ENCODE measurements around the gene ELMO2. TPM values are rescaled to one million over a fixed set of nuclear protein-coding genes. Genes with fewer than 3 reads are reported as not detected.

ELMO2 gene
- total RNA-seq, 6 experiments from 2014 or later: 14.9 to 22.9 (median 17.4) TPM

DNA sequence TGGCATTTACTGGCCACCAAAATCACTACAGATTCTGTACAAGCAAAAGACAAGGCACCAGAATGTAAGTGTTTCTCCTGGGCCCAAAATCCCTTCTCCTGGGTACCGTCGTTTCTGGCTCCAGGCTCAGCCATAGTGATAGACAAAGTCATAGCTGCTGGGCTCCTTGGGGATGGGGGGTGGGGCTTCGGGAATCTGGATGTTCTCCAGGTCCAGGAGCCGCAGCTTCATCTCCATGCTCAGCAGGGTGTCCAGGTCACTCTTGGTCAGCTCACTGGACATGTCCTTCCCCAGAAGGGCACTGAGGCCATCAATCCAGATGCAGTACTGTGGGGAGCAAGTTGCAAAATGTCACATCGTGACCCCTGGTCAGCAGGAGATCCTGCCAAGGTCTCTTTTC lies 39.2 kb downstream of the ELMO2 start:
- TF ChIP-seq, protein P1, sequence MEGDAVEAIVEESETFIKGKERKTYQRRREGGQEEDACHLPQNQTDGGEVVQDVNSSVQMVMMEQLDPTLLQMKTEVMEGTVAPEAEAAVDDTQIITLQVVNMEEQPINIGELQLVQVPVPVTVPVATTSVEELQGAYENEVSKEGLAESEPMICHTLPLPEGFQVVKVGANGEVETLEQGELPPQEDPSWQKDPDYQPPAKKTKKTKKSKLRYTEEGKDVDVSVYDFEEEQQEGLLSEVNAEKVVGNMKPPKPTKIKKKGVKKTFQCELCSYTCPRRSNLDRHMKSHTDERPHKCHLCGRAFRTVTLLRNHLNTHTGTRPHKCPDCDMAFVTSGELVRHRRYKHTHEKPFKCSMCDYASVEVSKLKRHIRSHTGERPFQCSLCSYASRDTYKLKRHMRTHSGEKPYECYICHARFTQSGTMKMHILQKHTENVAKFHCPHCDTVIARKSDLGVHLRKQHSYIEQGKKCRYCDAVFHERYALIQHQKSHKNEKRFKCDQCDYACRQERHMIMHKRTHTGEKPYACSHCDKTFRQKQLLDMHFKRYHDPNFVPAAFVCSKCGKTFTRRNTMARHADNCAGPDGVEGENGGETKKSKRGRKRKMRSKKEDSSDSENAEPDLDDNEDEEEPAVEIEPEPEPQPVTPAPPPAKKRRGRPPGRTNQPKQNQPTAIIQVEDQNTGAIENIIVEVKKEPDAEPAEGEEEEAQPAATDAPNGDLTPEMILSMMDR (IDR thresholded peaks at IDR 0.05): no peak
- no peak for TF ChIP-seq POLR2A (IDR thresholded peaks at IDR 0.05)
- Histone ChIP-seq H3K4me3 (no peak overlapping the region), H3K27me3 (no peaks in the 10 kb centered on the region), H3K9me3 (no peaks in the 10 kb centered on the region), H3K27ac (no peak overlapping the region), H3K4me1 (peaks cover 0 to 23% (median 2%) of the 10 kb centered on the region in 4 donors), H3K36me3 (peaks cover 0 to 51% (median 26%) of the 10 kb centered on the region in 4 donors)
- intact Hi-C loops (cut with DNase I): no loop called here
- no peak for ATAC-seq
- WGBS (ENCODE audit: insufficient coverage, low coverage, low lambda C conversion rate, missing lambda C conversion rate): 75% methylated on average over 2 of the region's 5 CpGs
- DNase-seq: no peak

DNA sequence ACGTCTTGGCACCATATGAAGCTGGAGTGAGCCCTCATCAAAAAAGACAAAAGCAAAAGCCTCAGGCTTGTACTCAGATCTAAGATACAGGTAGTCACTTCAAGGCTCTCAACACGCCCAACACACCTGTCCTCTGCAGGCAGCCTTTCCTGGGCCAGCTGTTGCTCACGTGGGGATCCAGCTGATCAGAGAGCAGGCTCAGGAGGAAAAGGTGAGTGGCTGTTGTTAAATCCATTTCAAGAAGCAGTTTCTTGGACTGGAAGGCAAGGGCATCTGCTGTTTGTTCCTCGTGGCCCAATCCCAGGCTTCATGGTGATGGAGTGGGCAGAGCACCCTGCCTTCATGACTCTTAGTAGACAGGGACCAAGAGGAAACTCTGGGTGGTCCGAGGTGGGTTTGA lies 39.6 kb downstream of the ELMO2 start:
- ATAC-seq: no peak
- Histone ChIP-seq H3K4me1 (peaks cover 0 to 25% (median 3%) of the 10 kb centered on the region in 4 donors), H3K27ac (no peak overlapping the region), H3K4me3 (no peak overlapping the region), H3K27me3 (no peaks in the 10 kb centered on the region), H3K9me3 (no peaks in the 10 kb centered on the region), H3K36me3 (peaks cover 0 to 47% (median 23%) of the 10 kb centered on the region in 4 donors)
- no peak for TF ChIP-seq POLR2A (IDR thresholded peaks at IDR 0.05)
- TF ChIP-seq, protein P1 (IDR thresholded peaks at IDR 0.05): no peak
- no peak for DNase-seq
- intact Hi-C loops (cut with DNase I): no loop called here
- WGBS (ENCODE audit: insufficient coverage, low coverage, low lambda C conversion rate, missing lambda C conversion rate): 68% methylated on average over 2 of the region's 5 CpGs

DNA sequence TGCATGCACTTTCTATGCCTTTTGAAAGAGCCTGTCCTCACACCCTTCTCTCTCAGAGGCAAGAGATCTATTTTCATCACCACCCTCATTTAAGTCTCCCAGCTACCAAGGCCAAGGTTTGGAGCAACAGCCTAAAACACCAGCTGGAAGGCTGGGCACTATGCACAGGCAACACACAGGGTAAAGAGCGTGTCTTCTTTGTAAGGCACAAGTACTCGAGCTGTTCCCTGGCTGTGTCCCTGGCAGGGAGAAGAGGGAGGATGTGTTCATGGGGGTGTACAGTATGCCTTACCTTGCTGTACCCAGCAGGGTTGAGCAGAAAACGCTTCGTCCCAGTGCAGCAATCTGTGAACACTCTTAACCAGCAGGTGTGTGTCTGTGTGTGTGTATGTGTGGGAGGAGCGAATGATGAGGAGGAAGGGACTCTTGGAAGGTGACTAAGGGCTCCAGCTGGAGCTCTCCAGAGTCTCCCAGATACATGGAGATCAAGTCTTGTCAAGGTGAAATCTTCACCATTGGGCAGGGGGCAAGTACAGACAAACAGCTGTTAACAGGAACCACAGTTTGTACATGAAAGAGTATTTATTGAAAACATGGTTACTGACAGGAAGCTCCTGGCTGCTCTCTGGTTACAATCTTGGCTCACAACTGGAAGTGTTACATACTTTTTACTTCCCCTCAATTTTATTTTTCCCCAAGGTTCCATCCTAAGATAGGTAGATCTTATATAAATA lies 40.8 kb downstream of the ELMO2 start:
- DNase-seq (no peak), ATAC-seq (no peak)
- Histone ChIP-seq H3K4me1 (peaks cover 0 to 25% (median 4%) of the 10 kb centered on the region in 4 donors), H3K4me3 (no peak overlapping the region), H3K27me3 (no peaks in the 10 kb centered on the region), H3K9me3 (no peaks in the 10 kb centered on the region), H3K27ac (no peak overlapping the region), H3K36me3 (peaks cover 0 to 36% (median 13%) of the 10 kb centered on the region in 4 donors)
- 86% methylated on average over 3 of the region's 5 CpGs for WGBS (ENCODE audit: insufficient coverage, low coverage, low lambda C conversion rate, missing lambda C conversion rate)
- intact Hi-C loops (cut with DNase I): no loop called here
- TF ChIP-seq, protein P1 (IDR thresholded peaks at IDR 0.05): no peak
- TF ChIP-seq POLR2A (IDR thresholded peaks at IDR 0.05): no peak

DNA sequence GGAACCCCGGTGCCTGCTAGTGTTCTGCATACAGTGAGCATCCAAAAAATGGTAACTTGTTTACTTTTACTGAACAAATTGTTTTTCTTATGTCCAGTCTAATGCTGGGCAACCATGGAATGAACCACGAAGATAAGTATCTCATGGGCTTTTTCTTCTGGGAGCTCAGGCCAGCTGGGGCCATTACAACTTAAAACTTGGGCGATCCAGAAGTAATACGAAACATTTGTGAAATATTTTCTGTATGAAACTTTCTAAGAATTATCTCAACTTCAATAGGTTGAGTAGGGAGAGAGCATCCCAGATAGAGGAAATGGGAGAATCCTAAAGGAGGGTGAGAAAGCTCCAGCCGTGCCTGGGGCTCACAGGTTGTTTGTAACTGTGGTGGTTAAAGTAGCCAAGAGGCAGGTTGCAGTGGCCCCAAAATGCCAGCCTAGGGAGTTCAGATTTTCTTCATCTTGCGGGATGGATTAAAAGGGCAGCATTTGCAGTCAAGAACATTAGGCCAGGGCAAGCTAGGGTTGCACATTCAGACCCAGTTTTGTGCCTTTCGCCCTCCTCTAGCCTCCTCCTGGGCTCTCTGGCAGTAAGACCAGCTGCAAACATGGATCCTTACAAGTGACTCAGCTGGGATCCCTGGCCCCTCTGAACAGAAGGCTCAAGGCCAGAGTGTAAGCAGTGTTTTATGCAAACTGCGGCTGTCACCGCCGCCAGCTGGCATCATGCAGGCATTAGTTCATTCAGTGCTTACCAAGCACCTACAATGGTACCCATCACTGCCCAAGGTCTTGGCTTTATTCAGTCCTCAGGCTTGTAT lies 41.5 kb downstream of the ELMO2 start:
- WGBS (ENCODE audit: insufficient coverage, low coverage, low lambda C conversion rate, missing lambda C conversion rate): 55% methylated on average over 7 of the region's 10 CpGs
- peak overlapping the region; percentile 90 to 99 (median 94) for H3K4me3 ChIP-seq
- H3K27me3 ChIP-seq: no peaks in the 10 kb centered on the region
- no peaks in the 10 kb centered on the region for H3K9me3 ChIP-seq
- TF ChIP-seq, protein P1 (IDR thresholded peaks at IDR 0.05): no peak
- TF ChIP-seq POLR2A (IDR thresholded peaks at IDR 0.05): no peak
- ATAC-seq (no peak), DNase-seq (no peak)
- peaks cover 0 to 28% (median 11%) of the 10 kb centered on the region in 4 donors for H3K36me3 ChIP-seq
- peak overlapping the region in 1 of 3 donors; percentile 87 for H3K27ac ChIP-seq
- intact Hi-C loops (cut with DNase I): no loop called here
- peaks cover 0 to 25% (median 4%) of the 10 kb centered on the region in 4 donors for H3K4me1 ChIP-seq
